ENCODE results near the gene SDSL.

SDSL gene

DNA sequence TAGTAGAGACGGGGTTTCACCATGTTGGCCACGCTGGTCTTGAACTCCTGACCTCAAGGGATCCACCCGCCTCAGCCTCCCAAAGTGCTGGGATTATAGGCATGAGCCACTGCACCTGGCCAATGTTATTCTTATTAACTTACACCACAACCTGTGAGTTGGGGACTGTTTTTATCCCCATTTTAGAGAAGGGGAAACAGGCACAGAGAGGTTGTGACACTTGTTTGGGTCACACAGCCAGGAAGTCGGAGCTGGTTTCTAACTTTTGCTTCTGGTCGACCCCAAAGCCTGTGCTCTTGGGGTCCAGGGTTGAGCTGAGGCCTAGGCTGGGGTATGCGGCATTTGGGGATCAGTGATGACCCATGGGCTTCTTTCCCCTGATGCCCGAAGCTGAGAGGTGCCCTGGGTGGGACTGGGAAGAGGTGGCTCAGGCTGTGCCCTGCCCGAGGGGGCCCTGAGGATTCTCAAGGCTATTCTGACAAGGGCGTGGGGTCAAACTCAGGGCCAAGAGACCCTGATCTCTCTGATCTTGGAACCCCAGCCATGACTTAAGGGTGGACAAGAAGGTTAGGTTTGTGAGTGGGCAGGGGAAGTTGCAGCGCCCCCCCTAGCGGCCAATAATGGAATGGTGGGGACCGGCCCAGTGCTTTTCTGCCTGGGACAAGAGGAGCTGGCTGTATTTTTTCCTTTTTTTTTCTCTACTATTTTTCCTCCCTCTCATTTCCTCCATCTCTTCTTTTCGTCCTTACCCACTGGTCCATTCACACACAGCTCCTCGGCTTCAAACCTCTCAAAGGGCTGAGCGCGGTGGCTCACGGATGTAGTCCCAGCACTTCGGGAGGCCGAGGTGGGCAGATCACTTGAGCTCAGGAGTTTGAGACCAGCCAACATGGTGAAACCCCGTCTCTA, 3.0 kb downstream of the SDSL start:
- H3K27ac ChIP-seq = no peak overlapping the region
- TF ChIP-seq ZFX (IDR thresholded peaks at IDR 0.05) = no peak
- TF ChIP-seq, protein P1, sequence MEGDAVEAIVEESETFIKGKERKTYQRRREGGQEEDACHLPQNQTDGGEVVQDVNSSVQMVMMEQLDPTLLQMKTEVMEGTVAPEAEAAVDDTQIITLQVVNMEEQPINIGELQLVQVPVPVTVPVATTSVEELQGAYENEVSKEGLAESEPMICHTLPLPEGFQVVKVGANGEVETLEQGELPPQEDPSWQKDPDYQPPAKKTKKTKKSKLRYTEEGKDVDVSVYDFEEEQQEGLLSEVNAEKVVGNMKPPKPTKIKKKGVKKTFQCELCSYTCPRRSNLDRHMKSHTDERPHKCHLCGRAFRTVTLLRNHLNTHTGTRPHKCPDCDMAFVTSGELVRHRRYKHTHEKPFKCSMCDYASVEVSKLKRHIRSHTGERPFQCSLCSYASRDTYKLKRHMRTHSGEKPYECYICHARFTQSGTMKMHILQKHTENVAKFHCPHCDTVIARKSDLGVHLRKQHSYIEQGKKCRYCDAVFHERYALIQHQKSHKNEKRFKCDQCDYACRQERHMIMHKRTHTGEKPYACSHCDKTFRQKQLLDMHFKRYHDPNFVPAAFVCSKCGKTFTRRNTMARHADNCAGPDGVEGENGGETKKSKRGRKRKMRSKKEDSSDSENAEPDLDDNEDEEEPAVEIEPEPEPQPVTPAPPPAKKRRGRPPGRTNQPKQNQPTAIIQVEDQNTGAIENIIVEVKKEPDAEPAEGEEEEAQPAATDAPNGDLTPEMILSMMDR (conservative IDR thresholded peaks at IDR 0.05) = peak; percentile 92

- no peak overlapping the region for H3K27ac ChIP-seq
- TF ChIP-seq ZFX (IDR thresholded peaks at IDR 0.05) = no peak
Measured at GRCh38 chr12:113425960-113426453, 3.8 kb downstream of the SDSL start.

- TF ChIP-seq, protein P1 (conservative IDR thresholded peaks at IDR 0.05) = no peak
- no peak for TF ChIP-seq ZFX (IDR thresholded peaks at IDR 0.05)
- no peak overlapping the region for H3K27ac ChIP-seq
Measured at GRCh38 chr12:113427882-113428281, 5.7 kb downstream of the SDSL start.

GRCh38 chr12:113428482-113428881, 6.3 kb downstream of the SDSL start:
- H3K27ac ChIP-seq = no peak overlapping the region
- TF ChIP-seq, protein P1 (conservative IDR thresholded peaks at IDR 0.05) = no peak
- no peak for TF ChIP-seq ZFX (IDR thresholded peaks at IDR 0.05)

- TF ChIP-seq ZFX (IDR thresholded peaks at IDR 0.05) = no peak
- TF ChIP-seq, protein P1 (conservative IDR thresholded peaks at IDR 0.05) = no peak
- no peak overlapping the region for H3K27ac ChIP-seq
Measured at GRCh38 chr12:113432986-113433385, 10.8 kb downstream of the SDSL start.

DNA sequence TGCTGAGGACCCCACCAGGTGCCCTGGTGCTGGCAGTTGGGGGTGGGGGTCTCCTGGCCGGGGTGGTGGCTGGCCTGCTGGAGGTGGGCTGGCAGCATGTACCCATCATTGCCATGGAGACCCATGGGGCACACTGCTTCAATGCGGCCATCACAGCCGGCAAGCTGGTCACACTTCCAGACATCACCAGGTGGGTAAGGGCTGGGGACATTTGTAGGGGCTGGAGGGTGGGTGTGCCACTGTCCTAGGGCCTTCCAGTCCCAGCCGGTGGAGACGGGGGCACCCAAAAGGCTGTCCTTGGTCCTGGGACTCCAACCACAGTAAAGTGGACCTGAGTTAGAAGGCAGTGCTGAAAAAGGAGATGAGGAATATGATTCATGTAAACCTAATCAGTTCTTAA, 13.2 kb downstream of the SDSL start:
- no peak for TF ChIP-seq ZFX (IDR thresholded peaks at IDR 0.05)
- TF ChIP-seq, protein P1 (conservative IDR thresholded peaks at IDR 0.05) = no peak
- no peak overlapping the region for H3K27ac ChIP-seq

GRCh38 chr12:113436586-113436985, 14.4 kb downstream of the SDSL start:
- H3K27ac ChIP-seq = no peak overlapping the region
- TF ChIP-seq, protein P1 (conservative IDR thresholded peaks at IDR 0.05) = no peak
- no peak for TF ChIP-seq ZFX (IDR thresholded peaks at IDR 0.05)
